IPS-NIHi7 (cell line): ENCODE results near the gene ECT2.
"Not testable (repeated sequence)": the region's sequence is repeated elsewhere in the genome, so short reads cannot be mapped to it uniquely, and the experiment has no call there.

Experiments used
- DNase-seq: peaks from one replicate; pipeline ENCODE4 v3.0.0; 2012; ENCODE audit warnings: mixed read lengths; ENCODE audit errors: extremely low spot score

ECT2 gene

GRCh38 chr3:172813462-172813861 lies 62.9 kb downstream of the ECT2 start:
- DNase-seq = no peak

GRCh38 chr3:172814738-172815137 lies 64.2 kb downstream of the ECT2 start:
- no peak for DNase-seq

GRCh38 chr3:172815857-172816256 lies 65.3 kb downstream of the ECT2 start:
- no peak for DNase-seq

- no peak for DNase-seq
Observed at GRCh38 chr3:172816281-172816680, 65.8 kb downstream of the ECT2 start.

GRCh38 chr3:172816968-172817367 lies 66.4 kb downstream of the ECT2 start:
- no peak for DNase-seq

- DNase-seq = no peak
Observed at GRCh38 chr3:172820492-172820891, 70.0 kb downstream of the ECT2 start.

- DNase-seq = no peak
Observed at GRCh38 chr3:172824229-172824628, 73.7 kb downstream of the ECT2 start.

GRCh38 chr3:172827231-172827630 lies 76.7 kb downstream of the ECT2 start:
- not testable (repeated sequence) for DNase-seq

GRCh38 chr3:172832983-172833382 lies 82.5 kb downstream of the ECT2 start:
- DNase-seq = no peak

GRCh38 chr3:172836390-172836997 lies 86.0 kb downstream of the ECT2 start:
- peak; percentile 40 for DNase-seq

- no peak for DNase-seq
Observed at GRCh38 chr3:172839679-172840078, 89.2 kb downstream of the ECT2 start.

- no peak for DNase-seq
Observed at GRCh38 chr3:172840463-172840862, 89.9 kb downstream of the ECT2 start.

- no peak for DNase-seq
Observed at GRCh38 chr3:172840913-172841312, 90.4 kb downstream of the ECT2 start.

- no peak for DNase-seq
Observed at GRCh38 chr3:172844428-172844827, 93.9 kb downstream of the ECT2 start.

GRCh38 chr3:172846103-172846561 lies 95.6 kb downstream of the ECT2 start:
- no peak for DNase-seq

- no peak for DNase-seq
Observed at GRCh38 chr3:172846706-172847105, 96.2 kb downstream of the ECT2 start.

- no peak for DNase-seq
Observed at GRCh38 chr3:172847292-172847691, 96.8 kb downstream of the ECT2 start.

- DNase-seq = no peak
Observed at GRCh38 chr3:172848910-172849309, 98.4 kb downstream of the ECT2 start.

GRCh38 chr3:172853005-172853404 lies 102.5 kb downstream of the ECT2 start:
- no peak for DNase-seq

- DNase-seq = peak; percentile 50
Observed at GRCh38 chr3:172853921-172854666, 103.6 kb downstream of the ECT2 start.

- no peak for DNase-seq
Observed at GRCh38 chr3:172855037-172855436, 104.5 kb downstream of the ECT2 start.

GRCh38 chr3:172856795-172857742 lies 106.5 kb downstream of the ECT2 start:
- DNase-seq = no peak
